ENCODE results near the gene WDR93.

Gene WDR93

DNA sequence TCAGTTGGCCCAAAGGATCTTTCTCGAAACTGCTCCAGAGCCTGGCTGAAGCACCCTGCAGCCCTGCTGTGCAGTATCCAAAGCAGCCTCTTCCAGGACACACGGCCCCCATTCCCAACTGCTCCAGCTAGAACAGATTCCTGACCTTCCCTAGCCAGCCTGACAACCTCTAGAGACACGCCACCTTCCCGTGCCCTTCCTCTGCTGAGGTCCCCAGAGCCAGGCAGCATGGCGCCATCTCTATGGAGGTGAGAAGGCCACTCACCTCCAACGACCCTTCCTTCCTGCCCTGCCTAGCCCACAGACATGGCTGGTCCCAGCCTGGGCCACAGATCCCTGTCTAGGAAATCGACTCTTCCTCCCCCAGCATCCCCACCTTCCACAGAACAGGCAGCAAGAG, 38.5 kb upstream of the WDR93 start:
- Histone ChIP-seq H3K4me1 (ENCODE audit: control insufficient read depth in 1 of 2, insufficient read depth in 2 of 2, low read length in 2 of 2) (peaks cover 2 to 11% of the 10 kb centered on the region in 2 donors), H3K36me3 (ENCODE audit: control insufficient read depth in 1 of 2, insufficient read depth in 2 of 2, low read length in 2 of 2) (no peaks in the 10 kb centered on the region), H3K27ac (ENCODE audit: low read depth, low read length) (no peak overlapping the region), H3K9me3 (ENCODE audit: control insufficient read depth in 1 of 2, low read length in 2 of 2) (no peaks in the 10 kb centered on the region), H3K9ac (ENCODE audit: low read depth in 1 of 2, low read length in 2 of 2) (no peak overlapping the region), H3K4me3 (ENCODE audit: low read depth in 1 of 2, low read length in 2 of 2) (no peak overlapping the region), H3K27me3 (ENCODE audit: control insufficient read depth in 1 of 2, insufficient read depth in 2 of 2, low read length in 2 of 2) (peaks cover 11 to 25% of the 10 kb centered on the region in 2 donors)

GRCh38 chr15:89652666-89653065, 37.9 kb upstream of the WDR93 start:
- Histone ChIP-seq H3K9ac (ENCODE audit: low read depth in 1 of 2, low read length in 2 of 2) (no peak overlapping the region), H3K9me3 (ENCODE audit: control insufficient read depth in 1 of 2, low read length in 2 of 2) (no peaks in the 10 kb centered on the region), H3K36me3 (ENCODE audit: control insufficient read depth in 1 of 2, insufficient read depth in 2 of 2, low read length in 2 of 2) (no peaks in the 10 kb centered on the region), H3K4me1 (ENCODE audit: control insufficient read depth in 1 of 2, insufficient read depth in 2 of 2, low read length in 2 of 2) (peaks cover 0 to 7% of the 10 kb centered on the region in 2 donors), H3K4me3 (ENCODE audit: low read depth in 1 of 2, low read length in 2 of 2) (no peak overlapping the region), H3K27ac (ENCODE audit: low read depth, low read length) (no peak overlapping the region), H3K27me3 (ENCODE audit: control insufficient read depth in 1 of 2, insufficient read depth in 2 of 2, low read length in 2 of 2) (peaks cover 11 to 25% of the 10 kb centered on the region in 2 donors)

DNA sequence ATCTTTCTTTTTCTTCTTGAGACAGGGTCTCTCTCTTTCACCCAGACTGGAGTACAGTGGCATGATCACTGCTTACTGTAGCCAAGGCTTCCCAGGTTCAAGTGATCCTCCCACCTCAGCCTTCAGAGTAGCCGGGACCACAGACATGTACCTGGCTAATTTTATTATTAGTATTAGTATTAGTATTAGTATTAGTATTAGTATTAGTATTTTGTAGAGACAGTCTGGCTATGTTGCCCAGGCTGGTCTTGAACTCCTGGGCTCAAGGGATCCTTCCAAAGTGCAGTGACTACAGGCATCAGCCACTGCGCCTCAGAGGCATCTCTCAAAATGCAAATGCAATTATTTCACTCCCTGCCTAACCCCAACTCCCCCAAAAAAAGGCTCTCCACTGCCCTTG, 37.0 kb upstream of the WDR93 start:
- Histone ChIP-seq H3K4me3 (ENCODE audit: low read depth in 1 of 2, low read length in 2 of 2) (no peak overlapping the region), H3K9ac (ENCODE audit: low read depth in 1 of 2, low read length in 2 of 2) (no peak overlapping the region), H3K9me3 (ENCODE audit: control insufficient read depth in 1 of 2, low read length in 2 of 2) (no peaks in the 10 kb centered on the region), H3K27ac (ENCODE audit: low read depth, low read length) (no peak overlapping the region), H3K36me3 (ENCODE audit: control insufficient read depth in 1 of 2, insufficient read depth in 2 of 2, low read length in 2 of 2) (no peaks in the 10 kb centered on the region), H3K4me1 (ENCODE audit: control insufficient read depth in 1 of 2, insufficient read depth in 2 of 2, low read length in 2 of 2) (peaks cover 0 to 7% of the 10 kb centered on the region in 2 donors), H3K27me3 (ENCODE audit: control insufficient read depth in 1 of 2, insufficient read depth in 2 of 2, low read length in 2 of 2) (peaks cover 11 to 25% of the 10 kb centered on the region in 2 donors)

- peak overlapping the region in 1 of 2 donors; percentile 32 for H3K9ac ChIP-seq (ENCODE audit: low read depth in 1 of 2, low read length in 2 of 2)
- no peak overlapping the region for H3K27ac ChIP-seq (ENCODE audit: low read depth, low read length)
- H3K27me3 ChIP-seq (ENCODE audit: control insufficient read depth in 1 of 2, insufficient read depth in 2 of 2, low read length in 2 of 2): peaks cover 11 to 25% of the 10 kb centered on the region in 2 donors
- H3K4me3 ChIP-seq (ENCODE audit: low read depth in 1 of 2, low read length in 2 of 2): peak overlapping the region; percentile 61 to 66
- H3K4me1 ChIP-seq (ENCODE audit: control insufficient read depth in 1 of 2, insufficient read depth in 2 of 2, low read length in 2 of 2): peaks cover 0 to 7% of the 10 kb centered on the region in 2 donors
- H3K9me3 ChIP-seq (ENCODE audit: control insufficient read depth in 1 of 2, low read length in 2 of 2): no peaks in the 10 kb centered on the region
- no peaks in the 10 kb centered on the region for H3K36me3 ChIP-seq (ENCODE audit: control insufficient read depth in 1 of 2, insufficient read depth in 2 of 2, low read length in 2 of 2)
These were observed 36.3 kb upstream of the WDR93 start for GRCh38 chr15:89654301-89654761.

GRCh38 chr15:89654847-89655805, 35.5 kb upstream of the WDR93 start, which contains the start of gene KIF7:
Gene KIF7 (minus strand): TSS chr15:89655467. CDS start chr15:89652930, 2,537 bp downstream.
- no peaks in the 10 kb centered on the region for H3K9me3 ChIP-seq (ENCODE audit: control insufficient read depth in 1 of 2, low read length in 2 of 2)
- peak within 1 kb of the TSS; percentile 61 to 66 for H3K4me3 ChIP-seq (ENCODE audit: low read depth in 1 of 2, low read length in 2 of 2)
- H3K36me3 ChIP-seq (ENCODE audit: control insufficient read depth in 1 of 2, insufficient read depth in 2 of 2, low read length in 2 of 2): no peaks in the 10 kb centered on the region
- peak within 1 kb of the TSS in 1 of 2 donors; percentile 32 for H3K9ac ChIP-seq (ENCODE audit: low read depth in 1 of 2, low read length in 2 of 2)
- H3K27me3 ChIP-seq (ENCODE audit: control insufficient read depth in 1 of 2, insufficient read depth in 2 of 2, low read length in 2 of 2): peaks cover 11 to 25% of the 10 kb centered on the region in 2 donors
- no peak within 1 kb of the TSS for H3K27ac ChIP-seq (ENCODE audit: low read depth, low read length)
- H3K4me1 ChIP-seq (ENCODE audit: control insufficient read depth in 1 of 2, insufficient read depth in 2 of 2, low read length in 2 of 2): peaks cover 0 to 7% of the 10 kb centered on the region in 2 donors

- H3K36me3 ChIP-seq (ENCODE audit: control insufficient read depth in 1 of 2, insufficient read depth in 2 of 2, low read length in 2 of 2): no peaks in the 10 kb centered on the region
- no peak overlapping the region for H3K27ac ChIP-seq (ENCODE audit: low read depth, low read length)
- peaks cover 11 to 25% of the 10 kb centered on the region in 2 donors for H3K27me3 ChIP-seq (ENCODE audit: control insufficient read depth in 1 of 2, insufficient read depth in 2 of 2, low read length in 2 of 2)
- H3K9me3 ChIP-seq (ENCODE audit: control insufficient read depth in 1 of 2, low read length in 2 of 2): no peaks in the 10 kb centered on the region
- peaks cover 0 to 7% of the 10 kb centered on the region in 2 donors for H3K4me1 ChIP-seq (ENCODE audit: control insufficient read depth in 1 of 2, insufficient read depth in 2 of 2, low read length in 2 of 2)
- H3K4me3 ChIP-seq (ENCODE audit: low read depth in 1 of 2, low read length in 2 of 2): no peak overlapping the region
- no peak overlapping the region for H3K9ac ChIP-seq (ENCODE audit: low read depth in 1 of 2, low read length in 2 of 2)
These were observed 34.3 kb upstream of the WDR93 start for GRCh38 chr15:89656116-89656815.

DNA sequence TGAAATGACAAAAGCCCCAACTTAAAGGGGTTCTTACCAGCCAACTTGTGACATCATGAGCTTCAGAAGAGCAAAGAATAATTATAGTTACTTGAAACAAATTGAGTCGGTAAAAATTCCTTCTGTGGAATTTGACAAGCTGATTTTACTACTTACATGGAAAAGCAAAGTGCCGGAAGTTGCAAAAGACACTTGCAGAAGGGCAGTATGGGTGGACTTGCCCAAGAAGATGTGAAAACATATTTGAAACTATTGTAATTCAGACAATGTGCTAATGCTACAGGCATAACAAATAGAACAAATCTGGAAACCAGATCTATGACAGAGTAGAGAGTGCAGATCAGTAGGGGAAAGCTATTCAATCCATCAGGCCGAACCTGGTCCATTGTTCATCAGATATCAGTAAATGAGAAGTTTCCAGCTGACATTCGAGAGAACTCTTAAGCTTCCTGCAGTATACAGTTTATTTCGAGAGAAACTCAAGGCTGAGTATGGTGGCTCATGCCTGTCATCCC, 32.9 kb upstream of the WDR93 start:
- peaks cover 11 to 25% of the 10 kb centered on the region in 2 donors for H3K27me3 ChIP-seq (ENCODE audit: control insufficient read depth in 1 of 2, insufficient read depth in 2 of 2, low read length in 2 of 2)
- peaks cover 0 to 9% of the 10 kb centered on the region in 2 donors for H3K4me1 ChIP-seq (ENCODE audit: control insufficient read depth in 1 of 2, insufficient read depth in 2 of 2, low read length in 2 of 2)
- no peaks in the 10 kb centered on the region for H3K36me3 ChIP-seq (ENCODE audit: control insufficient read depth in 1 of 2, insufficient read depth in 2 of 2, low read length in 2 of 2)
- H3K4me3 ChIP-seq (ENCODE audit: low read depth in 1 of 2, low read length in 2 of 2): no peak overlapping the region
- H3K27ac ChIP-seq (ENCODE audit: low read depth, low read length): no peak overlapping the region
- H3K9me3 ChIP-seq (ENCODE audit: control insufficient read depth in 1 of 2, low read length in 2 of 2): no peaks in the 10 kb centered on the region
- no peak overlapping the region for H3K9ac ChIP-seq (ENCODE audit: low read depth in 1 of 2, low read length in 2 of 2)

DNA sequence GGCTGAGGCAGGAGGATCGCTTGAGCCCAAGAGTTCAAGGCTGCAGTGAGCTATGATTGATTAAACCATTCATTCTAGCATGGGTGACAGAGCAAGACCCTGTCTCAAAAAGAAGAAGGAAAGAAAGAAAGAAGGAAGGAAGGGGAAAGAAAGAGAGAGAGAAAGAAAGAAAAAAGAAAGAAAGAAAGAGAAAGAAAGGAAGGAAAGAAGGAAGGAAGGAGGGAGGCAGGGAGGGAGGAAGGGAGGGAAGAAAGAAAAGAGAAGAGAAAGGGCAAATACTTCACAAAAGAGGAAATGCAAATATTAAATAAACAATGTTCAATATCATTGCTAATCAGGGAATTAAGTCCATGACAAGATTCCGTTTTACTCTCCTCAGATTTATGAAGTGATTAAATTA, 31.3 kb upstream of the WDR93 start:
- Histone ChIP-seq H3K9ac (ENCODE audit: low read depth in 1 of 2, low read length in 2 of 2) (no peak overlapping the region), H3K27ac (ENCODE audit: low read depth, low read length) (no peak overlapping the region), H3K4me1 (ENCODE audit: control insufficient read depth in 1 of 2, insufficient read depth in 2 of 2, low read length in 2 of 2) (peaks cover 0 to 8% of the 10 kb centered on the region in 2 donors), H3K9me3 (ENCODE audit: control insufficient read depth in 1 of 2, low read length in 2 of 2) (no peaks in the 10 kb centered on the region), H3K27me3 (ENCODE audit: control insufficient read depth in 1 of 2, insufficient read depth in 2 of 2, low read length in 2 of 2) (peaks cover 10 to 24% of the 10 kb centered on the region in 2 donors), H3K4me3 (ENCODE audit: low read depth in 1 of 2, low read length in 2 of 2) (no peak overlapping the region), H3K36me3 (ENCODE audit: control insufficient read depth in 1 of 2, insufficient read depth in 2 of 2, low read length in 2 of 2) (no peaks in the 10 kb centered on the region)

- Histone ChIP-seq H3K36me3 (ENCODE audit: control insufficient read depth in 1 of 2, insufficient read depth in 2 of 2, low read length in 2 of 2) (no peaks in the 10 kb centered on the region), H3K9me3 (ENCODE audit: control insufficient read depth in 1 of 2, low read length in 2 of 2) (no peaks in the 10 kb centered on the region), H3K4me1 (ENCODE audit: control insufficient read depth in 1 of 2, insufficient read depth in 2 of 2, low read length in 2 of 2) (peaks cover 4 to 8% of the 10 kb centered on the region in 2 donors), H3K4me3 (ENCODE audit: low read depth in 1 of 2, low read length in 2 of 2) (no peak overlapping the region), H3K27me3 (ENCODE audit: control insufficient read depth in 1 of 2, insufficient read depth in 2 of 2, low read length in 2 of 2) (peaks cover 0 to 15% of the 10 kb centered on the region in 2 donors), H3K9ac (ENCODE audit: low read depth in 1 of 2, low read length in 2 of 2) (no peak overlapping the region), H3K27ac (ENCODE audit: low read depth, low read length) (no peak overlapping the region)
These were observed 30.1 kb upstream of the WDR93 start for GRCh38 chr15:89660556-89660955.

Measured in duodenal mucosa (tissue), 2 donors.